H1 (cell line): Measurements from ENCODE around the gene SLC25A3. TPM values are rescaled to one million over a fixed set of nuclear protein-coding genes. Genes with fewer than 3 reads are reported as not detected.

Experiments
- KDM4A ChIP-seq: IDR thresholded peaks from one replicate; pipeline ENCODE4 v1.7.1; 2012; ENCODE audit warnings: low read depth, mild to moderate bottlenecking, moderate library complexity, low read length, inconsistent platforms; ENCODE audit not compliant: severe bottlenecking
- polyA plus RNA-seq, 7 experiments: library from polyadenylated mRNA; depleted of rRNA in 3 of 7; stranded (reverse) in 5 of 7; unstranded in 2 of 7; fragments of >200 nt in 5 of 7; fragments of 200-250 nt in 2 of 7; gene quantifications; 1 replicate in 5 of 7; 2 replicates in 1 of 7; 4 replicates in 1 of 7; pipeline versions ENCODE4 v1.2.1 to v1.2.3, GENCODE V29; 2011 to 2013; ENCODE audit warnings: missing spikeins in 2 of 7, mixed read lengths in 2 of 7
- total RNA-seq: library from RNA; stranded (reverse); fragmentation: NEBNext Ultra II Directional; extraction: Animal tissue kit (Norgen Biotek cat#: 25700); gene quantifications from 2 replicates; pipeline ENCODE4 v1.2.1, GENCODE V29; 2021

SLC25A3 gene
- total and polyA plus RNA-seq, 2 of the 8 experiments (the other 6 are each of a cell fraction or from before 2014, with no cell fraction given), result 702 to 709 TPM

GRCh38 chr12:98591209-98591608, 2.3 kb upstream of the SLC25A3 start (continued):
- no peak for TF ChIP-seq KDM4A
- TF ChIP-seq, all 59 proteins: peak for 0
